ENCODE results near the gene MPZL2. TPM values are rescaled to one million over a fixed set of nuclear protein-coding genes. Genes with fewer than 3 reads are reported as not detected.

Gene MPZL2
- total and polyA plus RNA-seq, 2 of the 8 experiments (the other 6 are each of a cell fraction or from before 2014, with no cell fraction given), result 2.4 to 3.2 TPM

DNA sequence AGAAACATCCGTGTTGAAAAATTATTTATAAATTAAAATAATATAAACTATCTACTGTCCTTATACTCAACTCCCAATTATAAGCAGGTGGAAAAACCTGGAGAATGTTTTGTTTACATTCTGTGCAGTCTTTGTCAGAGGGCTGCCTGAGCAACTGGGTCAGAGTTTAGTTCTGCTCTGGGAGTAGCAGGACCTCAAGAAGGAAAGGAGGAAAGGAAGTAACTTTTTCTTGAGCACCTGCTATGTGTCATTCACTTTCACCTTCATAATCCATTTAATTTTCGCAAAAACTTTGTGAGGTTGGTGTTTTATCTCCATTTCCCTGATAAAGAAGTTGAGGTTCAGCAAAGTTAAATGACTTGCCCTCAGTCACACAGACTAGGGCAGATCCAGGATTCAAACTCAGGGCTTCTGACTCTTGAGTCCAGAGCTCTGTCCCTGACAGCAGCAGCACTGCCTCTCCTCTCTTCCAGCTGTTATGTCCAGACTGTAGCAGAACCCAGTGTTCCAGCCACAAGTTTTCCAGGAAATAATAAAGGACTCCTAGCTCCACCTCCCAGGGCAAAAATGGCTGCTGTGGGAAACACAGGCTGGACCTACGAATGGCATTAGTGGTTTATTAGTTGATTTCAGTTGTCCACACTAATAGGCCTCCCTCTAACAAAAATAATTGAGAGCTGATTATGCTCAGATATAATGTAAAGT, 46.8 kb upstream of the MPZL2 start (continued):
- no peak for TF ChIP-seq SUZ12 (IDR thresholded peaks at IDR 0.05; ENCODE audit: low read length)
- no peak for TF ChIP-seq EZH2 (IDR thresholded peaks at IDR 0.05; ENCODE audit: low read depth, low read length, severe bottlenecking)
- TF ChIP-seq KDM5A (IDR thresholded peaks at IDR 0.05; ENCODE audit: low read length), result no peak
- no peak for TF ChIP-seq CEBPB (IDR thresholded peaks at IDR 0.05; ENCODE audit: low read depth, low read length)
- TF ChIP-seq RXRA (IDR thresholded peaks at IDR 0.05; ENCODE audit: insufficient read depth, low read depth, low read length), result no peak
- no peak for TF ChIP-seq TBP (IDR thresholded peaks at IDR 0.05; ENCODE audit: low read depth, low read length)
- TF ChIP-seq, protein P1, sequence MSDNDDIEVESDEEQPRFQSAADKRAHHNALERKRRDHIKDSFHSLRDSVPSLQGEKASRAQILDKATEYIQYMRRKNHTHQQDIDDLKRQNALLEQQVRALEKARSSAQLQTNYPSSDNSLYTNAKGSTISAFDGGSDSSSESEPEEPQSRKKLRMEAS (IDR thresholded peaks at IDR 0.05), result no peak
- TF ChIP-seq BACH1 (IDR thresholded peaks at IDR 0.05; ENCODE audit: low read length), result no peak
- TF ChIP-seq SIRT6 (IDR thresholded peaks at IDR 0.05; ENCODE audit: low read length), result no peak
- no peak for TF ChIP-seq GTF2F1 (IDR thresholded peaks at IDR 0.05; ENCODE audit: borderline replicate concordance, low read depth, low read length)

Measured in H1 (cell line).